Vagina (tissue), 2 donors: ENCODE data around the gene TTC39C.

Experiments
- POLR2A ChIP-seq, 2 donors: fragments of 450-650 bp; IDR thresholded peaks; one replicate each; pipeline ENCODE4 v1.6.1; 2017; ENCODE audit warnings: antibody characterized with exemption in 2 of 2, mild to moderate bottlenecking in 2 of 2, moderate library complexity in 2 of 2
- POLR2AphosphoS5 ChIP-seq, 2 donors: sonication (generic); formaldehyde crosslinking; IDR thresholded peaks; one replicate each; pipeline ENCODE4 v1.9.0; 2017; ENCODE audit warnings: antibody characterized with exemption in 2 of 2, mild to moderate bottlenecking in 2 of 2, low read depth in 1 of 2; ENCODE audit not compliant: insufficient read depth in 1 of 2
- TF ChIP-seq, protein P1 (sequence below), 3 experiments: fragments of 450-650 bp in 2 of 3; fragments of 200-600 bp in 1 of 3; sonication (generic) in 1 of 3; IDR thresholded peaks; one replicate each; pipeline ENCODE4 v1.5.1; 2017 to 2019; ENCODE audit warnings: antibody characterized with exemption in 3 of 3, mild to moderate bottlenecking in 2 of 3, moderate library complexity in 2 of 3

DNA sequence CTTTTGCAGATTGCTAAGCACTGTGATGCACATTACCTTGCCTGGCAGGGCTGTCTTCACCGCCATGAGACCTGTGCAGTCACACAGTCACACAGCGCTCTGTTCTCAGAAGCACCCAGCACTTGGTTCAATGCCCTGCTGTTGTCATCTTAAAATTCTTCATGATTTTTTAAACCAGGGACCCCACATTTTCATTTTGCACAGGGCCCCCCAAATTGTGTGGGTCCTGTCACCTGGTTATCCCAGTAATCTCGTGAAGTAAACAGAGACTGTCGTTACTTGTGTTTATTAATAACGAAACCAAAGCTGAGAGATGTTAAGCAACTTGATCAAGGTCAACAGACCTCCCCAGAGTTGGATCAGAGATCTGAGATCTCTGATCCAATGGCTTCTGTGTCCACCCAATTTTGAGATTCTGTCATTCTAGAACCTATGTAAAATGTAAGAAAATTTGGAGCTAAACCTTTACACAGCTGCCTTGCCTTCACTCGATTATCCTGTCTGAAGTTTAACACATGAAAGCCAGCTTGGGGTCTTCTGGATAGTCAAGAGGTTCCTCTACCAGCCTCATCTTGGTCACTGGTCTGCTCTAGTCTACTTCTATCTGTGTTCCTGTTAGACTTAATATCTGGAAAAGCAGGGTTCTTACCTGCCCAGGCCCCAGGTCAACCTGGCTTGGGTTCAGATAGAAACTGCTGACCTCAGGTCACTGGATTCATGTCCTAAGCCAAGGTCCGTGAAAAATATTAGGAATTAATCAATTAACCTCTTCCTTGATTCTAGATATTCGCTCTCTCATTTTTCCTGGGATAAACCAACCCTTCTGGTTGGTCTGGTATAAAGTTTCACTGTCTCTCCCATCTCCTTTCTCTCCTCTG is 13.7 kb upstream of the TTC39C start:
- TF ChIP-seq, protein P1, sequence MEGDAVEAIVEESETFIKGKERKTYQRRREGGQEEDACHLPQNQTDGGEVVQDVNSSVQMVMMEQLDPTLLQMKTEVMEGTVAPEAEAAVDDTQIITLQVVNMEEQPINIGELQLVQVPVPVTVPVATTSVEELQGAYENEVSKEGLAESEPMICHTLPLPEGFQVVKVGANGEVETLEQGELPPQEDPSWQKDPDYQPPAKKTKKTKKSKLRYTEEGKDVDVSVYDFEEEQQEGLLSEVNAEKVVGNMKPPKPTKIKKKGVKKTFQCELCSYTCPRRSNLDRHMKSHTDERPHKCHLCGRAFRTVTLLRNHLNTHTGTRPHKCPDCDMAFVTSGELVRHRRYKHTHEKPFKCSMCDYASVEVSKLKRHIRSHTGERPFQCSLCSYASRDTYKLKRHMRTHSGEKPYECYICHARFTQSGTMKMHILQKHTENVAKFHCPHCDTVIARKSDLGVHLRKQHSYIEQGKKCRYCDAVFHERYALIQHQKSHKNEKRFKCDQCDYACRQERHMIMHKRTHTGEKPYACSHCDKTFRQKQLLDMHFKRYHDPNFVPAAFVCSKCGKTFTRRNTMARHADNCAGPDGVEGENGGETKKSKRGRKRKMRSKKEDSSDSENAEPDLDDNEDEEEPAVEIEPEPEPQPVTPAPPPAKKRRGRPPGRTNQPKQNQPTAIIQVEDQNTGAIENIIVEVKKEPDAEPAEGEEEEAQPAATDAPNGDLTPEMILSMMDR (IDR thresholded peaks at IDR 0.05): no peak
- TF ChIP-seq POLR2A (IDR thresholded peaks at IDR 0.05) (no peak), POLR2AphosphoS5 (IDR thresholded peaks at IDR 0.05; ENCODE audit: insufficient read depth in 1 of 2, low read depth in 1 of 2) (no peak)
